Measurements from ENCODE around the gene TTC9B.

TTC9B gene

DNA sequence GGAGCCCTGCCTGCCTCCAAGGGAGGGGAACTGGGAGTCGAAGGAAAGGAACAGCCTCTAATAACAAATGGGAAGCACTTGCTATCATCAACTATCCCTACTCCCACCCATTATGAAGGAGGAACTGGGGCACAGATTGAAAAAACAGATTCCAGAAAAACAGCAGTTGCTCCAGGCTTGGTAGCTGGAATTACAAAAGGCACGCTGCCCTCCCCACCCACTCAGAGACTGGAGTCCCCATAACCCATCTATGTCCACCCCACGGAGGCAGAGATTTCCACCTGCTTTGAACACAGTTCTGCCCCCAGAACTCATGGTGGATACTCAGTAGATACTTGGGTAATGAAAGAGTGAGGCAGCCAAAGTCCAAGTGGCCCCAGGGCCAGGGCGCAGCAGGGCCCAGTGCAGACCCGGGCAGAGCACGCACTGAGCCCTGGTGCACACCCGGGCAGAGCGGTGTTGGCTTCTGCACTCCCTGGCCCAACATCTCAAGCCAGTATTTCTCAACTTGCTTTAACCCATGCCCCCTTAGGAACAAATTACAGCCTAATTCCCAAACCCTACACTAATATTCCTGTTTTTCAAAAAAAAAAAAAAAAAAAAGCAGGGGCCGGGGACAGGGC, 27.4 kb upstream of the TTC9B start:
- Histone ChIP-seq H3K9ac (ENCODE audit: insufficient read length) (no peak overlapping the region), H3K36me3 (ENCODE audit: insufficient read depth, low read length) (peaks cover 8% of the 10 kb centered on the region; the same call in 1 of the 2 replicates), H3K4me3 (no peak overlapping the region), H3K9me3 (ENCODE audit: low read depth, low read length) (no peaks in the 10 kb centered on the region), H3K27ac (peak overlapping the region; percentile 36; the same call in 1 of the 2 replicates)
- DNase-seq (ENCODE audit: low read depth, low spot score): no peak
- TF ChIP-seq EZH2 (IDR thresholded peaks at IDR 0.05) (no peak), FOXP2 (optimal IDR thresholded peaks at IDR 0.05; ENCODE audit: control extremely low read depth, extremely low read length, insufficient read depth) (no peak), POLR2AphosphoS5 (IDR thresholded peaks at IDR 0.05; ENCODE audit: borderline replicate concordance, low read depth, low read length) (no peak)

- Histone ChIP-seq H3K9me3 (ENCODE audit: low read depth, low read length) (no peaks in the 10 kb centered on the region), H3K9ac (ENCODE audit: insufficient read length) (no peak overlapping the region), H3K27ac (peak overlapping the region; percentile 36; the same call in 1 of the 2 replicates), H3K36me3 (ENCODE audit: insufficient read depth, low read length) (peaks cover 13% of the 10 kb centered on the region; the same call in 1 of the 2 replicates), H3K4me3 (no peak overlapping the region)
- DNase-seq (ENCODE audit: low read depth, low spot score): no peak
- no peak for TF ChIP-seq POLR2AphosphoS5 (IDR thresholded peaks at IDR 0.05; ENCODE audit: borderline replicate concordance, low read depth, low read length)
- TF ChIP-seq FOXP2 (optimal IDR thresholded peaks at IDR 0.05; ENCODE audit: control extremely low read depth, extremely low read length, insufficient read depth): no peak
- TF ChIP-seq EZH2 (IDR thresholded peaks at IDR 0.05): no peak
Measured at GRCh38 chr19:40244579-40245317, 26.6 kb upstream of the TTC9B start.

- Histone ChIP-seq H3K36me3 (ENCODE audit: insufficient read depth, low read length) (peaks cover 24% of the 10 kb centered on the region; the same call in 1 of the 2 replicates), H3K27ac (no peak overlapping the region), H3K4me3 (no peak overlapping the region), H3K9ac (ENCODE audit: insufficient read length) (no peak overlapping the region), H3K9me3 (ENCODE audit: low read depth, low read length) (no peaks in the 10 kb centered on the region)
- no peak for TF ChIP-seq FOXP2 (optimal IDR thresholded peaks at IDR 0.05; ENCODE audit: control extremely low read depth, extremely low read length, insufficient read depth)
- TF ChIP-seq EZH2 (IDR thresholded peaks at IDR 0.05): no peak
- no peak for TF ChIP-seq POLR2AphosphoS5 (IDR thresholded peaks at IDR 0.05; ENCODE audit: borderline replicate concordance, low read depth, low read length)
- DNase-seq (ENCODE audit: low read depth, low spot score): no peak
Measured at GRCh38 chr19:40243181-40243580, 25.0 kb upstream of the TTC9B start.

GRCh38 chr19:40242480-40242879, 24.3 kb upstream of the TTC9B start:
- Histone ChIP-seq H3K27ac (no peak overlapping the region), H3K36me3 (ENCODE audit: insufficient read depth, low read length) (peaks cover 30% of the 10 kb centered on the region; the same call in 1 of the 2 replicates), H3K4me3 (no peak overlapping the region), H3K9me3 (ENCODE audit: low read depth, low read length) (no peaks in the 10 kb centered on the region), H3K9ac (ENCODE audit: insufficient read length) (no peak overlapping the region)
- no peak for TF ChIP-seq EZH2 (IDR thresholded peaks at IDR 0.05)
- TF ChIP-seq POLR2AphosphoS5 (IDR thresholded peaks at IDR 0.05; ENCODE audit: borderline replicate concordance, low read depth, low read length): no peak
- no peak for TF ChIP-seq FOXP2 (optimal IDR thresholded peaks at IDR 0.05; ENCODE audit: control extremely low read depth, extremely low read length, insufficient read depth)
- DNase-seq (ENCODE audit: low read depth, low spot score): no peak

- Histone ChIP-seq H3K9me3 (ENCODE audit: low read depth, low read length) (no peaks in the 10 kb centered on the region), H3K36me3 (ENCODE audit: insufficient read depth, low read length) (peaks cover 33% of the 10 kb centered on the region; the same call in 1 of the 2 replicates), H3K27ac (no peak overlapping the region), H3K9ac (ENCODE audit: insufficient read length) (no peak overlapping the region), H3K4me3 (no peak overlapping the region)
- DNase-seq (ENCODE audit: low read depth, low spot score): no peak
- TF ChIP-seq POLR2AphosphoS5 (IDR thresholded peaks at IDR 0.05; ENCODE audit: borderline replicate concordance, low read depth, low read length) (no peak), FOXP2 (optimal IDR thresholded peaks at IDR 0.05; ENCODE audit: control extremely low read depth, extremely low read length, insufficient read depth) (no peak)
Measured at GRCh38 chr19:40241809-40242384, 23.7 kb upstream of the TTC9B start.

GRCh38 chr19:40241125-40241808, 23.1 kb upstream of the TTC9B start:
- H3K36me3 ChIP-seq (ENCODE audit: insufficient read depth, low read length): peaks cover 35% of the 10 kb centered on the region; the same call in 1 of the 2 replicates
- no peak overlapping the region for H3K9ac ChIP-seq (ENCODE audit: insufficient read length)
- TF ChIP-seq POLR2AphosphoS5 (IDR thresholded peaks at IDR 0.05; ENCODE audit: borderline replicate concordance, low read depth, low read length) (no peak), FOXP2 (optimal IDR thresholded peaks at IDR 0.05; ENCODE audit: control extremely low read depth, extremely low read length, insufficient read depth) (no peak), EZH2 (IDR thresholded peaks at IDR 0.05) (no peak)
- H3K4me3 ChIP-seq: no peak overlapping the region
- DNase-seq (ENCODE audit: low read depth, low spot score): no peak
- H3K9me3 ChIP-seq (ENCODE audit: low read depth, low read length): no peaks in the 10 kb centered on the region
- no peak overlapping the region for H3K27ac ChIP-seq

- Histone ChIP-seq H3K4me3 (no peak overlapping the region), H3K9ac (ENCODE audit: insufficient read length) (no peak overlapping the region), H3K9me3 (ENCODE audit: low read depth, low read length) (no peaks in the 10 kb centered on the region), H3K27ac (no peak overlapping the region), H3K36me3 (ENCODE audit: insufficient read depth, low read length) (peaks cover 39% of the 10 kb centered on the region; the same call in 1 of the 2 replicates)
- no peak for TF ChIP-seq FOXP2 (optimal IDR thresholded peaks at IDR 0.05; ENCODE audit: control extremely low read depth, extremely low read length, insufficient read depth)
- TF ChIP-seq EZH2 (IDR thresholded peaks at IDR 0.05): no peak
- no peak for TF ChIP-seq POLR2AphosphoS5 (IDR thresholded peaks at IDR 0.05; ENCODE audit: borderline replicate concordance, low read depth, low read length)
- no peak for DNase-seq (ENCODE audit: low read depth, low spot score)
Measured at GRCh38 chr19:40240332-40240731, 22.1 kb upstream of the TTC9B start.

Data from SK-N-MC (cell line).